GM20000 (cell line): Measurements from ENCODE around the gene IL31.

ENCODE experiments used
- DNase-seq: peaks from one replicate; pipeline ENCODE4 v3.0.0; 2012; ENCODE audit warnings: low spot score
- CTCF ChIP-seq: IDR thresholded peaks from 2 replicates; pipeline ENCODE4 v1.5.1; 2012; ENCODE audit warnings: mild to moderate bottlenecking, control low read depth; ENCODE audit errors: extremely low read depth, missing control alignments

IL31 gene

GRCh38 chr12:122145505-122146330 lies 28.3 kb downstream of the IL31 start:
- TF ChIP-seq CTCF: no peak
- no peak for DNase-seq

GRCh38 chr12:122144885-122145284 lies 29.1 kb downstream of the IL31 start:
- DNase-seq: no peak
- no peak for TF ChIP-seq CTCF

GRCh38 chr12:122142857-122143256 lies 31.2 kb downstream of the IL31 start:
- no peak for DNase-seq
- no peak for TF ChIP-seq CTCF

- DNase-seq: no peak
- no peak for TF ChIP-seq CTCF
Observed at GRCh38 chr12:122141911-122142725, 31.9 kb downstream of the IL31 start.

GRCh38 chr12:122140467-122141257 lies 33.4 kb downstream of the IL31 start:
- DNase-seq: no peak
- TF ChIP-seq CTCF: no peak

- no peak for TF ChIP-seq CTCF
- no peak for DNase-seq
Observed at GRCh38 chr12:122139941-122140340, 34.1 kb downstream of the IL31 start.
